Heart left ventricle (tissue), 16 donors: ENCODE results near the gene NCMAP. TPM values are rescaled to one million over a fixed set of nuclear protein-coding genes. Genes with fewer than 3 reads are reported as not detected.
"Not testable (repeated sequence)": the region's sequence is repeated elsewhere in the genome, so short reads cannot be mapped to it uniquely, and the experiment has no call there.

Source experiments
- ATAC-seq, 4 donors: fragments of 200-7000 bp; cut with Tn5 transposase; one replicate each; pipeline ENCODE4 v1.9.1; 2020 to 2022; ENCODE audit warnings: moderate library complexity in 4 of 4, mild to moderate bottlenecking in 3 of 4, moderate number of reproducible peaks in 1 of 4
- DNase-seq, 5 donors: peaks; one replicate each; pipeline ENCODE4 v3.0.0-alpha.2; 2020
- H3K27ac ChIP-seq, 12 donors: fragments of 200-600 bp; sonication (generic) in 4 of 12; one replicate each; pipeline versions ENCODE4 v1.5.0 to v1.8.0; 2016 to 2022; ENCODE audit warnings: mild to moderate bottlenecking in 2 of 12
- H3K27me3 ChIP-seq, 9 donors: fragments of 200-600 bp; sonication (generic) in 2 of 9; one replicate each; pipeline versions ENCODE4 v1.5.1 to v1.8.0; 2016 to 2022; ENCODE audit warnings: mild to moderate bottlenecking in 3 of 9
- H3K36me3 ChIP-seq, 9 donors: fragments of 200-600 bp; sonication (generic) in 2 of 9; one replicate each; pipeline versions ENCODE4 v1.5.0 to v1.8.0; 2018 to 2022; ENCODE audit warnings: mild to moderate bottlenecking in 2 of 9
- H3K4me1 ChIP-seq, 12 donors: fragments of 200-600 bp; sonication (generic) in 4 of 12; one replicate each; pipeline versions ENCODE4 v1.5.0 to v1.8.0; 2016 to 2022; ENCODE audit warnings: mild to moderate bottlenecking in 3 of 12
- H3K4me3 ChIP-seq, 12 donors: fragments of 200-600 bp; sonication (generic) in 4 of 12; one replicate each; pipeline versions ENCODE4 v1.5.0 to v1.8.0; 2017 to 2022; ENCODE audit warnings: mild to moderate bottlenecking in 9 of 12, moderate library complexity in 4 of 12
- H3K9me3 ChIP-seq, 12 donors: fragments of 200-600 bp; sonication (generic) in 4 of 12; one replicate each; pipeline versions ENCODE4 v1.5.0 to v1.8.0; 2016 to 2022; ENCODE audit warnings: mild to moderate bottlenecking in 1 of 12
- POLR2A ChIP-seq, 2 donors: fragments of 450-650 bp; IDR thresholded peaks; one replicate each; pipeline ENCODE4 v1.6.1; 2017; ENCODE audit warnings: antibody characterized with exemption in 2 of 2, mild to moderate bottlenecking in 2 of 2, moderate library complexity in 2 of 2
- WGBS, 4 donors: extraction: QIAGEN DNeasy Blood & Tissue Kit in 2 of 4; methylation state at CpG; one replicate each; pipeline versions ENCODE4 v1.1.5 to v1.1.7; 2013 to 2018; 5-methylcytosine and 5-hydroxymethylcytosine counted together
- intact Hi-C, 10 donors: fragments of 100-400 bp; cut with DNase I; formaldehyde crosslinking; loops; one replicate each; pipeline versions ENCODE4 v1.11.1 to v1.14.2; 2022
- polyA plus RNA-seq, 2 donors: library from polyadenylated mRNA; stranded (reverse); fragments of 200-250 nt; gene quantifications; one replicate each; pipeline ENCODE4 v1.2.3, GENCODE V29; 2013
- total RNA-seq, 9 donors: library from RNA; depleted of rRNA in 2 of 9; stranded (reverse); fragments of >200 nt in 2 of 9; fragmentation: NEBNext Ultra II Directional in 3 of 9; extraction: Animal tissue kit (Norgen Biotek cat#: 25700) in 3 of 9; gene quantifications; one replicate each; pipeline versions ENCODE4 v1.1.0 to v1.2.4, GENCODE V29; 2016 to 2023
- TF ChIP-seq, protein P1 (sequence below), 12 donors: fragments of 200-600 bp; sonication (generic) in 4 of 12; IDR thresholded peaks; one replicate each; pipeline versions ENCODE4 v1.5.0 to v1.8.0; 2018 to 2022; ENCODE audit warnings: antibody characterized with exemption in 12 of 12, mild to moderate bottlenecking in 5 of 12
- donor health status: ischemic (EF 13 %, LVEDD 7.1; RV severe dilation, severe dysfunction).
- donor health status: healthy with polysubstance abuse.
- donor health status: DM: no; HTN: yes; CAD: no.
- donor health status: DM: no; HTN: no; CAD: no.
- donor health status: ischemic (EF 25% LVEDD 6.9; RV normal size, moderate dysfunction).
- donor health status: ischemic (EF 25% LVEDD 5.7; RV mildly dilated, moderate dysfunction).
- donor health status: healthy.
- donor health status: DM: yes; HTN: yes; CAD: no.
- donor health status: ischemic (EF 35%, LVEDD 5.7; RV mildly dilated, moderate dysfunction).
- donor health status: nonischemic (EF 11% LVEDD 7.7; RV severe dilation, severe dysfunction).
- donor health status: DM: yes; HTN: yes; CAD: no.
- donor health status: PGD.
- donor health status: ischemic (EF 29% LVEDD 5.4; RV normal size, mild dysfunction).
- donor health status: nonischemic (EF 23%, LVEDD 6.1; RV moderate dilation, normal function).

The NCMAP gene
- total and polyA plus RNA-seq, 11 donors: 0.08 to 0.29 (median 0.18) TPM; not detected in 5

DNA sequence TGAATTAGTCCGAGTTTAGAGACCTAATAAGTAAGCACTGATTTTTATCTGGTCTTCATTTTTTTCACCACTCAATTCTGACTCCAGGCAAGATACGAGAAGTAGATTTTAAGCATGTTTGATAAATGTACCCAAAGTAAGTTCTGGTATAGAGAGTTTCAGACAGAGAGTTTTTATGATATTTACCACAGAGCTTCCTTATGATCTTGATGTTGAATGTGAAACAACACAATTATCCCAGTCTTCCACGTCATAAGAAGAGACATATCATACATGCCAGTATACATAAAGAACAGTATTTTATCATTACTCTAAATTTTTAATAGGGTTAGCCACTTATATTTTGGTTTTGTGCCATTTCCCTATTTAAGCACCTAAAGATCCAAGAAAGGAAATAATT lies 7.8 kb upstream of the NCMAP start:
- no peaks in the 10 kb centered on the region for H3K4me1 ChIP-seq
- intact Hi-C loops: loop anchor here in 3 of 10 donors (5.0 to 10.0 kb wide), 2 partner anchors 84 to 287 kb away; no protein-coding TSS in a partner anchor
- H3K27me3 ChIP-seq: peaks cover 0 to 17% (median 0%) of the 10 kb centered on the region in 9 donors
- H3K27ac ChIP-seq: no peak overlapping the region
- no peaks in the 10 kb centered on the region for H3K36me3 ChIP-seq
- no peaks in the 10 kb centered on the region for H3K9me3 ChIP-seq
- ATAC-seq (no peak), DNase-seq (no peak)
- H3K4me3 ChIP-seq: no peak overlapping the region
- no peak for TF ChIP-seq POLR2A (IDR thresholded peaks at IDR 0.05)
- TF ChIP-seq, protein P1, sequence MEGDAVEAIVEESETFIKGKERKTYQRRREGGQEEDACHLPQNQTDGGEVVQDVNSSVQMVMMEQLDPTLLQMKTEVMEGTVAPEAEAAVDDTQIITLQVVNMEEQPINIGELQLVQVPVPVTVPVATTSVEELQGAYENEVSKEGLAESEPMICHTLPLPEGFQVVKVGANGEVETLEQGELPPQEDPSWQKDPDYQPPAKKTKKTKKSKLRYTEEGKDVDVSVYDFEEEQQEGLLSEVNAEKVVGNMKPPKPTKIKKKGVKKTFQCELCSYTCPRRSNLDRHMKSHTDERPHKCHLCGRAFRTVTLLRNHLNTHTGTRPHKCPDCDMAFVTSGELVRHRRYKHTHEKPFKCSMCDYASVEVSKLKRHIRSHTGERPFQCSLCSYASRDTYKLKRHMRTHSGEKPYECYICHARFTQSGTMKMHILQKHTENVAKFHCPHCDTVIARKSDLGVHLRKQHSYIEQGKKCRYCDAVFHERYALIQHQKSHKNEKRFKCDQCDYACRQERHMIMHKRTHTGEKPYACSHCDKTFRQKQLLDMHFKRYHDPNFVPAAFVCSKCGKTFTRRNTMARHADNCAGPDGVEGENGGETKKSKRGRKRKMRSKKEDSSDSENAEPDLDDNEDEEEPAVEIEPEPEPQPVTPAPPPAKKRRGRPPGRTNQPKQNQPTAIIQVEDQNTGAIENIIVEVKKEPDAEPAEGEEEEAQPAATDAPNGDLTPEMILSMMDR (IDR thresholded peaks at IDR 0.05): no peak
- WGBS, 4 donors: 77 to 86% (median 84%) methylated on average over 3 of the region's 3 CpGs

DNA sequence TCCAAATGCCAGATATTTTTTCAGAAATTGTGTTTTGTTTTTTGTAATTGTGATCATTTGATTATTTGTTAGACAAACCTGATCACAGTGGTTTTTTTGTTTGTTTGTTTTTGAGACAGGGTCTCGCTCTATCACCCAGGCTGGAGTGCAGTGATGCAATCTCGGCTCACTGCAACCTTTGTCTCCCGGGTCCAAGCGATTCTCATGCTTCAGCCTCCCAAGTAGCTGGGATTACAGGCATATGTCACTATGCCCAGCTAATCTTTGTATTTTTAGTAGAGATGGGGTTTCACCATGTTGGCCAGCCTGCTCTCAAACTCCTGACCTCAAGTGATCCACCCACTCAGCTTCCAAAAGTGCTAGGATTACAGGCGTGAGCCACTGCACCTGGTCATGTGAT lies 6.7 kb upstream of the NCMAP start:
- DNase-seq, H3K4me1 ChIP-seq, H3K36me3 ChIP-seq, H3K9me3 ChIP-seq, ATAC-seq, H3K27ac ChIP-seq, H3K4me3 ChIP-seq: not testable (repeated sequence)
- 68 to 78% (median 75%) methylated on average over 5 of the region's 5 CpGs for WGBS, 4 donors
- H3K27me3 ChIP-seq: peaks cover 0 to 20% (median 0%) of the 10 kb centered on the region in 9 donors
- intact Hi-C loops: loop anchor here in 3 of 10 donors (5.0 to 10.0 kb wide), 2 partner anchors 83 to 286 kb away; no protein-coding TSS in a partner anchor

DNA sequence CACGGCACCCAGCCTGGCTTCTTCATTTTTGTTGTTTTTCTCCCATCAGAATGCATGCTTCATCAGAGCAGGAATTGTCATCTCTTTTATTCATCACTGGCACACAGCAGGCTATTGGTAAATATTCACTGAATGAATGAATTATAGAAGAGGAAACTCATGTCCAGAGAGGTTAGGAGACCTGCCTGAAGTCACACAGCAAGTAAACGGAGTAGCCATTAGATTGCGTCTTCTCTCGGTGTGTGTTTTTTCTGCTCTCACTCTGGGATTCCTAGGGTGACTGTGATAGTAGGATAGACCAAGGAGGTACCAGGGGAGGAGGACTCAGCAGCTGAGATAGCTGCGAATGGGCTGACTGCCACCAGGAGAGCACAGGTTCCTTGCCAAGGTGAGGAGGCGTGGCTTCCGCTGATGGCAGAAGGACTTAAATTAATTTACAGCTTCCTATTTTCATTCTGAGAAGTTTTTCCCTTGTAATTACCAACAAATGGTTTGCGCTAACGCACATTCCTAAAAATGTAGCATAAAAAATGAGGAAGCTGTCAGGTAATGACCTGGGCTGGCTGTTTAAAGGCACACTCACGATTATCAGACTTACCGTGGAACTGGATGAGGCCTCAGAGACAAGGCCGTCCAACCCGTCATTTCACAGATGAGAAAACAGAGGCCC lies 4.5 kb upstream of the NCMAP start:
- no peak for DNase-seq
- intact Hi-C loops: no loop called here
- H3K36me3 ChIP-seq: no peaks in the 10 kb centered on the region
- H3K27ac ChIP-seq: no peak overlapping the region
- H3K4me3 ChIP-seq: no peak overlapping the region
- peaks cover 0 to 38% (median 7%) of the 10 kb centered on the region in 9 donors for H3K27me3 ChIP-seq
- 78 to 84% (median 82%) methylated on average over 13 of the region's 13 CpGs for WGBS, 4 donors
- H3K9me3 ChIP-seq: no peaks in the 10 kb centered on the region
- TF ChIP-seq, protein P1 (IDR thresholded peaks at IDR 0.05): no peak
- TF ChIP-seq POLR2A (IDR thresholded peaks at IDR 0.05): no peak
- ATAC-seq: no peak
- peaks cover 0 to 12% (median 0%) of the 10 kb centered on the region in 12 donors for H3K4me1 ChIP-seq

DNA sequence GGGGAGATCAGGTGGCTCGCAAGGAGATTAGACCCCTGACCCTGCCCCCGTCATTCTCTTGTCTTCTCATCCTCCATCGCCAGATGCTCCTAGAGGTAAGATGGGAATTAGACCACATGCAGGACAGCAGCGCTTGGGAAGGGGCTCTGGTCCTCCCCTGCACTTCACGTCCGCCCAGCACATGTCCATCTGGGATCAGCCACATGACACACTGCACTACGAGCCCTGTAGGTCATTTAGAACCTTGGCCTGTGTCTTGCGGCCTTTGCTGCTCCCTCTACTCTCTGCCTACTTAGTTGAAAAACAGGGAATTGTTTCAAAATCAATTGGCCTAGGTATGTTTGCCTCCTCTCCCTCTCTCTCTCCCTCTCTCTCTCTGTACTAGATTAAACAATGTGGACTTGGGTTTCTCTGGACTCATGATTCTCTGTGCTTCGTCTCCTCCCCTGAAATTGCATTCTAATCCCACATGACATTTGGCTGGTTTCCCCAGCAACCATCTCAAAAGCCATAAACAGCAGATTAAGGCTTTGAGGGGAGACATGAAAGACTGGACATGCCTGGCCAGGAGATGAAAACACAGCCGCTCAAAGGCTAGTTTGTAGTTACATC lies 3.8 kb upstream of the NCMAP start:
- peaks cover 0 to 12% (median 0%) of the 10 kb centered on the region in 12 donors for H3K4me1 ChIP-seq
- no peak overlapping the region for H3K4me3 ChIP-seq
- 66 to 79% (median 70%) methylated on average over 10 of the region's 10 CpGs for WGBS, 4 donors
- intact Hi-C loops: no loop called here
- DNase-seq: no peak
- no peak for TF ChIP-seq POLR2A (IDR thresholded peaks at IDR 0.05)
- TF ChIP-seq, protein P1 (IDR thresholded peaks at IDR 0.05): no peak
- peaks cover 0 to 44% (median 13%) of the 10 kb centered on the region in 9 donors for H3K27me3 ChIP-seq
- ATAC-seq: no peak
- H3K36me3 ChIP-seq: no peaks in the 10 kb centered on the region
- no peaks in the 10 kb centered on the region for H3K9me3 ChIP-seq
- no peak overlapping the region for H3K27ac ChIP-seq
